ENCODE data around the gene TRAPPC12.
"Not testable (repeated sequence)": the region's sequence is repeated elsewhere in the genome, so short reads cannot be mapped to it uniquely, and the experiment has no call there.

Gene TRAPPC12

DNA sequence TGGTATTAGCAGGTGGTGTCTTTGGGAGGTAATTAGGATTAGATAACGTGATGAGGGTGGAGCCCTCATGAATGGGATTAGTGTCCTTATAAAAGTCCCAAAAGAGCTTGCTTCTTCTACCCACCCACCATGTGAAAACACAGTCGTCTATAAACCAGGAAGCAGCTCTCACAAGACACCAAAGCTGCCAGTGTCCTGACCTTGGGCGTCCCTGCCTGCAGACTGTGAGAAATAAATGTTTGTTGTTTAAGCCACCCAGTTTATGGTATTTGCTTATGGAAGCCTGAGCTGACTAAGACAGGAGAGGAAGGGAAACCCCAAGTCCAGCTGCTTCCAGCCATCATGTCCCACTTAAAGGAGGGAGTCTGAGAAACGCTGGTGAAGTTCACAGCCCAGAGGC lies 126.3 kb downstream of the TRAPPC12 start:
- DNase-seq (ENCODE audit: low read depth, low spot score) = no peak

- no peak for DNase-seq (ENCODE audit: low read depth, low spot score)
Observed at GRCh38 chr2:3512086-3512485, 132.6 kb downstream of the TRAPPC12 start.

- no peak for DNase-seq (ENCODE audit: low read depth, low spot score)
Observed at GRCh38 chr2:3513026-3513810, 133.7 kb downstream of the TRAPPC12 start.

- DNase-seq (ENCODE audit: low read depth, low spot score) = not testable (repeated sequence)
Observed at GRCh38 chr2:3515438-3515837, 135.9 kb downstream of the TRAPPC12 start.

DNA sequence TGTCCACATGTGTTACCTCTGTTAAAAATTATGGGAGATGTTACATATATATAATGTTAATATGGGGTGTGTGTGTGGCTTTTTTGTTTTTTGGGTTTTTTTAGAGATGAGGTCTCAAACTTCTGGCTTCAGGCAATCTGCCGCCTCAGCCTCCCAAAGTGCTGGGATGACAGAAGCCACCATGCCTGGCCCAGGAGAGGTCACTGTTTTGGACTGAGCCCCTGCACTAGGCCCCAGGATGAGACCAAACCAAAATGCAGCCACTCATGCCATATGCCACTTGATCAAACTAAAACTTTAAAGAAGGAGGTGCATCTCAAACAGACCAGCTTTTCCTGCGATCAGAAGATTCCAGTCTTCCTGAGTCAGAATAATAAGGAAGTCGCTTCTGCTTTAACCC lies 137.3 kb downstream of the TRAPPC12 start:
- DNase-seq (ENCODE audit: low read depth, low spot score) = no peak

DNA sequence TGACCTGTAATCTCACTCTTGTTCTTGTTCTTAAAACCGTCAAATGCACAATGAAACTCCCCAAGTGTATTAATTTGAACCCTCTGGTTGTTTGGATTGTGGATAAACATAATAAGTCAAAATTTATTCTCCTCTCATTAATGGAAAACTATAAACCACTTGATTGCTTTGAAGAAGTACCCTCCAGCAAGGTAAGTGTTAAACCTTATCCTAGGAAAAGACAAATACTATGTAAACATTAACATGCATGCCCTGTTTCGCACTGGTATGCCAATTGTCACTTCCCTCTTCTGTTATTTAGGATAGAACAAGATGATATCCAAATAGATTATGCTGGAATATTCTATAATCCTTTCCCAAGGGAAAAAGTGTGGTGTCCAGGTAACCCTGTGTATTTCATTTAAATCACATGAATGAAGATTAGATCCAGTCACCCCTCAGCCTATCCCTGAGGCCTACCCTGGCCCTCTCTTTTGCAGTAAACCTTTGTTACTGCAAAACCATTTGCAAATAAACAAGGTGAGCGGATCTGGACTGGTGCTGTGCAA lies 138.5 kb downstream of the TRAPPC12 start:
- no peak for DNase-seq (ENCODE audit: low read depth, low spot score)

GRCh38 chr2:3518496-3519254 lies 139.2 kb downstream of the TRAPPC12 start:
- DNase-seq (ENCODE audit: low read depth, low spot score) = peak; percentile 91

DNA sequence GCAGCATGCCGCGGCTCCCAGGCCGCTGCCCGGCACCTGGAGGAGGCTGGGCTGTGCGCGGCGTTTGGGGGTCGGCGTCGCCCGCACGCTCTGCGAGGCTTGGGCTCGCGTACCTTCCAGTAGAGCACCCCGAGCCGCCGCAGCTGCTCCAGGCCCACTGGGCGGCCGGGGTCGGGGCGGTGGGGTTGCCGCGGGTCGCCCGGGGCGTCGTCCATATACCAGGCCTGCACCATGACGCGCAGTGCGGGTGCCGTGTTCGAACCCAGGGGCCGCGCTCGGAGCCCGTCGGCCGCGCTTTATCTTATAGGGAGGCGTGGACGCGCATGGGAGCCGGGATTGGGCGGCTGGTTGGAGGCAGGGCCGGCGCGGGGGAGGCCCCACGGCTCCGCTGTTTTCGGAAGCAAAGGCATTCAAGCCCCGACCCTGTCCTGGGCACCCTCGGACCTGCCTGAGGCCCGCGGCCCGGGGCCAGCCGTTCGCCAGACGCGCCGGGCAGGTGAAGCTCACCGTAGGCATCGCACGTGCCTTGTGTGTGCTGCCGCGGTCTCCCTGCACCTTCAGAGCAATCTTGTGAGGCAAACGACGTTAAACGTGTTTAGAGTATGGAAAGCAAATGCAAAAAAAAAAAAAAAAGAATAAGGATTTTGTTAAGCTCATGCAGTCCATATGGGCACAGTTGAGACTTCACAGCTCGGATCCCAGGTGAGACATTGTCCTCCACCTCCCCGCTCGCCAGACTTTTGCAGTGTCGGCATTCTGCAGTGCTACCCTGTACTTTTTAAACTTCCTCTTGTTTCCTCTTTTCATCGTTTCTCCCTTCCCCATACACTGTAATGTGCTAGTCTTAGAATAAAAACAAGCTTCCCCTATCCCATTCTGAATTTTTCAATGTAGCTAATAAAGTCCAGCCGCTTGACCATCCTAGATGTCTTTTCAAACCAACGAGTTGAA lies 140.0 kb downstream of the TRAPPC12 start, which contains the start of gene ADI1:
Gene ADI1 (minus strand): TSS at position 277 of the 951 bp plus-strand sequence. CDS start 44 bp downstream, at position 233.
- peak; percentile 45 for DNase-seq (ENCODE audit: low read depth, low spot score)

- DNase-seq (ENCODE audit: low read depth, low spot score) = no peak
Observed at GRCh38 chr2:3520591-3520990, 141.1 kb downstream of the TRAPPC12 start.

GRCh38 chr2:3522961-3523421 lies 143.5 kb downstream of the TRAPPC12 start:
- no peak for DNase-seq (ENCODE audit: low read depth, low spot score)

DNA sequence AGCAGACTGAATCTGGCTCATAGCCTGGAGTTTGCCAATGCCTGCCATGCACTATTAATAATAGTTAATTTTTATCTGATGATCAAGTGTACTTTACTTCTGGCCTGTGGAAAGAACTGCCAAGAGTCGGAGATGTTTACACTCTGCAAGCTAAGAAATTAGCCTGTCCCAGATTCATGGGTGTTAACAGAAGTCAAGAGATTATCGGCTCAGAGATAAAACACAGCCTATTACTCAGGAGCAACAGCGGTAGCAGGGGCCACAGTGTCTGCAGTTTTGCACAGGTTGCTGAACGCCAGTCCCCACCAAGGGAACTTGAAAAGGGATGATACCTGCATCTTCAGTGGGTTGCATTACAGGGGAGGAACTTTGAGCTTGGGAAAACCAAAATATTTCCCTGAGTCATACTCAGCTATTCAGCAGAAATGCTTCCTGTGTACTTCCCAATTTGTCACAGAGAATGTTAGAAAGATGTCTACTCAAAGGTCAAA lies 144.1 kb downstream of the TRAPPC12 start:
- DNase-seq (ENCODE audit: low read depth, low spot score) = no peak

DNA sequence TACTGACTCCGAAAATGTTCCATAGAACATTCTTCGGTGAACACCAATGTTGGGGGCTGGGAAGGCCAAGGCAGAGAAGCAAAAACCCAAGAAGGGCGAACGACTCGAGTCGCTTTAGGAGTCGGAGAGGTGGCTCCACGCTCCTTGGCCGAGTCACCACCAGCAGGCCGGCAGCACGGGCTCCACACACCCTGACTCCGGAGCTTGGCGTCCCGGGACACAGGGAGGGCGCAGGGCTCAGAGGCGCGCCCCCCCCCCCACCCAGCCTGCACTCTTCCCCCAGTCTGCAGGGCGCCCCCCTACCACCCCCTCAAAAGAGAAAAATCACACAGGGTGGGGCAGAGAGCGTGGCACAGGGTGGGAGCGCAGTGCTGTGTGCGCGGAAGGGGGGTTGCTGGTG lies 147.4 kb downstream of the TRAPPC12 start:
- no peak for DNase-seq (ENCODE audit: low read depth, low spot score)

- no peak for DNase-seq (ENCODE audit: low read depth, low spot score)
Observed at GRCh38 chr2:3527886-3528785, 148.6 kb downstream of the TRAPPC12 start.
